Skeletal muscle tissue (tissue), 2 donors: ENCODE data around the gene GINS2. TPM values are rescaled to one million over a fixed set of nuclear protein-coding genes. Genes with fewer than 3 reads are reported as not detected.

Experiments used
- small RNA-seq: library from RNA; depleted of rRNA; stranded (forward); fragments of <200 nt; gene quantifications from one replicate; pipeline ENCODE3, GENCODE V24; 2014
- total RNA-seq: library from RNA; depleted of rRNA; stranded (reverse); fragments of >200 nt; gene quantifications from one replicate; pipeline ENCODE4 v1.2.3, GENCODE V29; 2014

Gene GINS2
- total RNA-seq, 1 donor from 2014 or later, result 4.7 TPM

Small RNAs within 50 kb of the gene (small RNA-seq; reads per million reads assigned to genes)
- not detected for gene RN7SL381P

Other genes with a start within 250 kb of the GINS2 start
- gene GSE1, start 75.6 kb downstream of the GINS2 start, total RNA-seq, result 27.7 TPM
- 1.0 TPM for gene C16orf74, start 62.1 kb upstream of the GINS2 start, total RNA-seq
- gene EMC8, start 110.6 kb upstream of the GINS2 start, total RNA-seq, result 8.9 TPM
- 332 TPM for gene COX4I1, start 110.7 kb upstream of the GINS2 start, total RNA-seq
- gene IRF8, start 210.2 kb upstream of the GINS2 start, total RNA-seq, result 19.8 TPM